Activated T-helper 9 cell treated with anti-CD3 and anti-CD28 coated beads, Interleukin-2, amount 50 U/mL, for 16 hours (primary cell): Measurements from ENCODE around the gene ENTPD1.
"Not testable (repeated sequence)": the region's sequence is repeated elsewhere in the genome, so short reads cannot be mapped to it uniquely, and the experiment has no call there.

Experiments used
- DNase-seq: peaks from one replicate; pipeline ENCODE4 v3.0.0-alpha.2; 2020; ENCODE audit warnings: low read depth

Gene ENTPD1

GRCh38 chr10:95756041-95756761 lies at the start of gene ENTPD1:
ENTPD1 (plus strand) TSS chr10:95756163; CDS start chr10:95756240, 77 bp downstream.
- no peak for DNase-seq

GRCh38 chr10:95706573-95706972 lies 49.4 kb upstream of the ENTPD1 start:
- DNase-seq, result no peak

GRCh38 chr10:95706990-95707389 lies 49.0 kb upstream of the ENTPD1 start:
- DNase-seq, result no peak

GRCh38 chr10:95711492-95711891 lies 44.5 kb upstream of the ENTPD1 start:
- no peak for DNase-seq

GRCh38 chr10:95716466-95716865 lies 39.5 kb upstream of the ENTPD1 start:
- no peak for DNase-seq

- no peak for DNase-seq
Measured at GRCh38 chr10:95716866-95717265, 39.1 kb upstream of the ENTPD1 start.

GRCh38 chr10:95720745-95721144 lies 35.2 kb upstream of the ENTPD1 start:
- DNase-seq, result not testable (repeated sequence)

- DNase-seq, result not testable (repeated sequence)
Measured at GRCh38 chr10:95722496-95722895, 33.5 kb upstream of the ENTPD1 start.

- DNase-seq, result no peak
Measured at GRCh38 chr10:95728526-95728925, 27.4 kb upstream of the ENTPD1 start.

GRCh38 chr10:95729323-95730055 lies 26.5 kb upstream of the ENTPD1 start:
- no peak for DNase-seq

GRCh38 chr10:95730233-95730632 lies 25.7 kb upstream of the ENTPD1 start:
- DNase-seq, result no peak

- DNase-seq, result not testable (repeated sequence)
Measured at GRCh38 chr10:95732907-95733306, 23.1 kb upstream of the ENTPD1 start.

GRCh38 chr10:95739056-95739455 lies 16.9 kb upstream of the ENTPD1 start:
- DNase-seq, result no peak

- DNase-seq, result no peak
Measured at GRCh38 chr10:95741807-95742467, 14.0 kb upstream of the ENTPD1 start.

GRCh38 chr10:95742485-95742884 lies 13.5 kb upstream of the ENTPD1 start:
- no peak for DNase-seq

- DNase-seq, result no peak
Measured at GRCh38 chr10:95742962-95743535, 12.9 kb upstream of the ENTPD1 start.

- DNase-seq, result no peak
Measured at GRCh38 chr10:95745501-95745900, 10.5 kb upstream of the ENTPD1 start.

- DNase-seq, result no peak
Measured at GRCh38 chr10:95748349-95748748, 7.6 kb upstream of the ENTPD1 start.

- no peak for DNase-seq
Measured at GRCh38 chr10:95755511-95756004, 405 bp upstream of the ENTPD1 start.

GRCh38 chr10:95756809-95757684 lies 1.1 kb downstream of the ENTPD1 start:
- no peak for DNase-seq

- no peak for DNase-seq
Measured at GRCh38 chr10:95758351-95759025, 2.5 kb downstream of the ENTPD1 start.
